ENCODE measurements around the gene GALNT14.

GALNT14 gene

DNA sequence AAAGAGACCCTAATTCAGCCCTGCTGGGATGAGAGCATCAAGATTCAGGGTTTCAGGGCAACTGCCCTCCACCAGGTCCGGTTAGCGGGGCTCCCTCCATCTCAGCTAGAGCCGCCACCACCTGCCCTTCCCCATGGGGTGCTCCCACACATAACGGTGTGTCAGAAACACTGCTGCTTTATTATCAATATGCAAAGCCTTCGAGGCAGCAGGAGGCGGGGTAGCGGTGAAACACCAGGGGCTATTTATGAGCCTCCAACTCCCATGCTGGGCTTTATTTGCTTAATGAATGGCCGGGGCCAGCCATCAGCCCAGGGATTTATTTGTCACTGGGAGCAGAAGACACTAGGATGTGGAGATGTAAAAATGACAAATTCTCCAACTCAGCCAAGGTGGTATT is 109.8 kb downstream of the GALNT14 start:
- in situ Hi-C loops (cut with HindIII; ENCODE audit: low pct_unique_long_range_greater_than_20kb, low sequenced_read_pairs), result no loop called here
- TF ChIP-seq JUND (IDR thresholded peaks at IDR 0.05; ENCODE audit: low read depth), result no peak
- no peak for DNase-seq (ENCODE audit: low read depth in 1 of 2, low spot score in 1 of 2)

DNA sequence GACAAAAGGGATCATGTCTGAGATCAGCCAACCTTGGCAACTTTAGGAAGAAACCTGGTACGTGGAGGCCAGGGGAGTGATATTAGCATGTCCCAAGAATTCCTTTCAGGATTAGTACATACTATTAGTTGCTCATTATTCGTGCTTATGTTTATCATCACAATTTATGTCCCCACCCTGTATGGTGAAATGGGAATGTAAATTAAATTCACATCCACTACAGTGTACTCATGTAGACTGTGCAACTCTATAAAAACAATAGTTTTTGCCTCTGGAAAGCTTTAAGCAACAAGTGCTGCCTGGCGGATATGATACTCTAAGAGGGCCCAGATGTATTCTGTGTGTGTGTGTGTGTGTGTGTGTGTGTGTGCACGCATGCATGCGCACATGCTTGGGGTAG is 110.7 kb downstream of the GALNT14 start:
- in situ Hi-C loops (cut with HindIII; ENCODE audit: low pct_unique_long_range_greater_than_20kb, low sequenced_read_pairs), result no loop called here
- DNase-seq (ENCODE audit: low read depth in 1 of 2, low spot score in 1 of 2), result no peak
- no peak for TF ChIP-seq JUND (IDR thresholded peaks at IDR 0.05; ENCODE audit: low read depth)

DNA sequence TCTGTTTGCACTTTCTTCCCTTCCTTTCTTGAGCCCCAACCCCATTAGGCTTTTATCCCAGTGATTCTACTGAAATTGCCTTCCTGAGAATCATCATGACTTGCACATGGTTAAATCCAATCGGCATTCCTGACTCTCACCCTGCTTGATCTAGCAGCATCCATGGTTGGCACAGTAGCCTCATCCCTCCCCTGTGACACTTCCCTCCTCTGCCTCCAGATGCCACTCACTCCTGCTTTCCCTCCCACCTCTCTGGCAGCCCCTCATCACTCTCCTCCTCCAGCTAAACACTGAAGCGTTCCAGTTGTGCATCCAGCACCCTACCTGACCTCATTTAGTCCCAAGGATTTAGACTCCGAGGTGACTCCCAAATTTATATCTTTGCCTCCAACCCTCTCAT is 114.7 kb downstream of the GALNT14 start:
- no peak for DNase-seq (ENCODE audit: low read depth in 1 of 2, low spot score in 1 of 2)
- TF ChIP-seq JUND (IDR thresholded peaks at IDR 0.05; ENCODE audit: low read depth), result no peak
- in situ Hi-C loops (cut with HindIII; ENCODE audit: low pct_unique_long_range_greater_than_20kb, low sequenced_read_pairs), result no loop called here

DNA sequence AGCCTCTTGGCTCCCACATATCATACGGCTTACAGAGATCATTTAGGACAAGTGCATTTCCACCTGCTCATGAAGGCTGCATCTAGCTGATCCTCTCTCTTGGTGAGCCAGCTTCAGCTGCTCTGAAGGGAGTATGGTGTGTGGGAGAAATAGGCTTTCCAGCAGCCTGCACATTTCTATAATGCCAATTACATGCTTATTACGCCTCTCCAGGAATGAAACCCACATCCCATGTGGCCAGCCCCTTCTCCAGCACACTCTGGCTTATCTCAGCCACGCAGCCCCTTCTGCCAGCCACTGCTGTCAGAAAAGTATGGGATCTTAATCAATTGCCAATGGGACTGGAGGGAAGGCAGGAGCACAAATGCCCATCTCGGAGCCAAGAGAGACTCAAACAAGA is 117.5 kb downstream of the GALNT14 start:
- in situ Hi-C loops (cut with HindIII; ENCODE audit: low pct_unique_long_range_greater_than_20kb, low sequenced_read_pairs), result no loop called here
- no peak for TF ChIP-seq JUND (IDR thresholded peaks at IDR 0.05; ENCODE audit: low read depth)
- no peak for DNase-seq (ENCODE audit: low read depth in 1 of 2, low spot score in 1 of 2)

DNA sequence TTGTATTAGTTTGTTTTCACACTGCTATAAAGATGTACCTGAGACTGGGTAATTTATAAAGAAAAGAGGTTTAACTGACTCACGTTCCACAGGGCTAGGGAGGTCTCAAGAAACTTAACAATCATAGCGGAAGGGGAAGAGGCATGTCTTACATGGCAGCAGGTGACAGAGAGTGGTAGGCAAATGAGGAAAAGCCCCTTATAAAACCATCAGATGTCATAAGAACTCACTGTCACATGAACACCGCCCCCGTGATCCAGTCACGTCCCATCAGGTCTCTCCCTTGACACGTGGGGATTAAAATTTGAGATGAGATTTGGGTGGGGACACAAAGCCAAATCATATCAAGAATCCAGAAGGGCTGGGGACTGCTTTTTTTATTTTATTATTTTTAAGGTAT is 120.0 kb downstream of the GALNT14 start:
- no peak for TF ChIP-seq JUND (IDR thresholded peaks at IDR 0.05; ENCODE audit: low read depth)
- DNase-seq (ENCODE audit: low read depth in 1 of 2, low spot score in 1 of 2), result no peak
- in situ Hi-C loops (cut with HindIII; ENCODE audit: low pct_unique_long_range_greater_than_20kb, low sequenced_read_pairs), result no loop called here

DNA sequence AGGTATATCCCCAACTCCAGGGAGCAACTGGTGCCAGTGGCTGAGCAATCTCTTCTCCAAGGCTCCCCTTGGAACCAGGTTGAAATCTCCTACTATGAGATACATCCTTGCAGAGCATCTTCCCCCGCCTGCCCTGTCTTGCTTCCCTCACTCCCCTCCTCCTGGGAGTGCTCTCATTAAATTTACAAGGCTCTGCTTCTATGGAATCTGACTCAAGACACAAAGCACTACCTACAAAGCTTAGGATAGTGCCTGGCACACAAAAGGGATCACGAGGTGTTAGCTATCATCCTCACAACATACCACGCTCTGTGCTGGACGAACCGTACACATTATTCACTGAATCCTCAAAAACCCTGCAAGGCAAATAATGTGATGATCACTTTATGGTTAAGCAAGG is 121.6 kb downstream of the GALNT14 start:
- in situ Hi-C loops (cut with HindIII; ENCODE audit: low pct_unique_long_range_greater_than_20kb, low sequenced_read_pairs), result no loop called here
- TF ChIP-seq JUND (IDR thresholded peaks at IDR 0.05; ENCODE audit: low read depth), result no peak
- no peak for DNase-seq (ENCODE audit: low read depth in 1 of 2, low spot score in 1 of 2)

DNA sequence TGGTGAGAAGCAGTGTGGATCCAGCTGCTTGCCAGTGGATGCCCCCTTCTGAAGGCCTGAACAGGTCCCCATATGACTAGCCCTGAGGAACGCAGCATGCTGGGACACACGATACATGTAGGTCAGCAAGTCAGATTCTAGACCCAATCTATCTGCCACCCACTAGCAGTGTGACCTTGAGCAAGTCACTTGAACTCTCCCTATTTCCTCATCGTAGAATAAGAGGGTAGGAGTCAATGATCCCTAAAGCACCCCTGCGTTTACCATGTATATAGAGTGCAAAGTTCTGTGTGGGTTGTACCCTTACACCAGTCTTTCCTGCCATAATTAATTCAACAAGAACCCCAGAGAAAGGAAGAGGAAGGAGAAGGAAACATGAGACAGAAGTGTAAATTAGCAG is 123.7 kb downstream of the GALNT14 start:
- in situ Hi-C loops (cut with HindIII; ENCODE audit: low pct_unique_long_range_greater_than_20kb, low sequenced_read_pairs), result no loop called here
- no peak for DNase-seq (ENCODE audit: low read depth in 1 of 2, low spot score in 1 of 2)
- no peak for TF ChIP-seq JUND (IDR thresholded peaks at IDR 0.05; ENCODE audit: low read depth)

DNA sequence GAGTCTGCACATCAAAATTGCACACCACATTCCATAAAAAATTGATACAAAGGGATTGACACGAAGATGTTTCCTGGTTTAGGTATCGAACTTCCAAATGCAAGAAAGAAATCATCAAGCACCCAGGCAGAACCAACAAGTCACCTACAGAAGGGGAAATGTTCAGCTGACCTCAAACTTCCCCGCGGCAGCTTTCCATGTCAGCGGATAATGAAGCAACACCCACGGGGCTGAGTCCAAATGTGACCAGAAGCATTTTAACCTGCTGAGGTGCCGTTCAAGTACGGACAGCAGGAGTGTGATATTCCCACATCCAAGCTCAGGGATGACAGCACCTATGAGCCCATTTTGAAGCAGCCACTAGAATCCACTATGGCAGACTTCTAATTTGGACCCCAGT is 124.9 kb downstream of the GALNT14 start:
- DNase-seq (ENCODE audit: low read depth in 1 of 2, low spot score in 1 of 2), result no peak
- TF ChIP-seq JUND (IDR thresholded peaks at IDR 0.05; ENCODE audit: low read depth), result no peak
- in situ Hi-C loops (cut with HindIII; ENCODE audit: low pct_unique_long_range_greater_than_20kb, low sequenced_read_pairs), result no loop called here

DNA sequence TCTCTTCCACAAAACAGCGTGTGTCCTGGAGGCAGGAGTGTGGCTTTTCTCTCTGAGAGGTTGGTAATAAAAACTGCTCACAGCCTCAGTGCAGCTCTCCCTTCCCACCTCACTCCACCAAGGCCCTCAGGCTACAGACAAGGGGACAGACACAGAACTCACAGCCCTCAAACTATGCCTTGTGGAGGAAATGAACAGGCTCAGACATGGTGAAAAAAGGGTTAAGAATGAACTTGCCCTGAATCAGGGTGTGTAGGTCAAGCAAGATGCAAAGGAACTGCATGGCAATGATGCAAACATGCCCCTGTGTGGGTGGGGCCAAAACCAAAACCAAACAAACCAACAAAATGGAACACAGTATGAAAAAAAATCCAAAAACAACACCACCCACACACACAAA is 125.8 kb downstream of the GALNT14 start:
- no peak for TF ChIP-seq JUND (IDR thresholded peaks at IDR 0.05; ENCODE audit: low read depth)
- no peak for DNase-seq (ENCODE audit: low read depth in 1 of 2, low spot score in 1 of 2)
- in situ Hi-C loops (cut with HindIII; ENCODE audit: low pct_unique_long_range_greater_than_20kb, low sequenced_read_pairs), result no loop called here

DNA sequence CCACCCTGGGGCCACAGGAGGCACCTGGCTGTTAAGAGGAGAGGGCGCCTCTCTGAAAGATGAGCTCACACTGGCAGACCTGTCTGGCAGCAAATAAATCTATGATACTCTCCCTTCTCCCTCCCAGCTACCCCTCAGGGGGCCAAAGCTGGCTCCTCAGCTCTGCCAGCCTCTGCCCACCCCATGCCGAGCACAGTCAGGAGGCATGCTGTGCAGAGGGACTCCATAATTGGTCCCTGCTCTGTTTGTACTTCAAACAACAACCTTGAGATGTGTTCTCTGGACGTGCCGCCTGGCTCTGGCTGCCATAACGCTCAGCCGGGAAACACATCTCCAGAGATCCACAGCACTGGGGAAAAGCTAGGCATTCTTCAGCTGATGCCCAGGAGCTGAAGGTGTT is 126.7 kb downstream of the GALNT14 start:
- TF ChIP-seq JUND (IDR thresholded peaks at IDR 0.05; ENCODE audit: low read depth), result no peak
- in situ Hi-C loops (cut with HindIII; ENCODE audit: low pct_unique_long_range_greater_than_20kb, low sequenced_read_pairs), result no loop called here
- no peak for DNase-seq (ENCODE audit: low read depth in 1 of 2, low spot score in 1 of 2)

DNA sequence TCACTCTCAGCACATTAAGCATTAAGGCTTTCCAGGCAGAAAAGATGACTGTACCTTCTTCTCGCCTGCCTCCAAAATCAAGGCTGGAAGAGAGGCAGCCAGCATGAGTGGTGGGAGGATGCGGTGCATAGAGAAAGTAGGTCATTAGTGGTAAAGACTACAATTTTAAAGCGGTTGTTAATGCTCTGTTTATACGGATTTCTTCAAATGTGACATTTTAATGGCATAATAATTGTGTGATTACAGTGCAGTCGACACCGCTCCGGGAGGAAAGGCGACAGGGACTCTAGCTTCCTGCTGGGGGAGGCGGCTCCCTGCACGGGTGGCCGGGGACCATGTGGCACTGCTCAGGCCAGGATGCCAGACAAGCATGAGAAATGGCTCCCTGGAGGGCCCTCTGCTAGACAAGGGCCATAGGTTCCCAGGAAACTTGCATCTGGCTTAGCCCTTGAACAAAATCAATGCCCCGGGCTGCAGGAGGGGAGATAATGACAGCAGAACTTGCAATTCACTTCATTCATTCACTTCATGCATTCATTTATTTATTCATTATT is 129.6 kb downstream of the GALNT14 start:
- no peak for TF ChIP-seq JUND (IDR thresholded peaks at IDR 0.05; ENCODE audit: low read depth)
- in situ Hi-C loops (cut with HindIII; ENCODE audit: low pct_unique_long_range_greater_than_20kb, low sequenced_read_pairs), result no loop called here

DNA sequence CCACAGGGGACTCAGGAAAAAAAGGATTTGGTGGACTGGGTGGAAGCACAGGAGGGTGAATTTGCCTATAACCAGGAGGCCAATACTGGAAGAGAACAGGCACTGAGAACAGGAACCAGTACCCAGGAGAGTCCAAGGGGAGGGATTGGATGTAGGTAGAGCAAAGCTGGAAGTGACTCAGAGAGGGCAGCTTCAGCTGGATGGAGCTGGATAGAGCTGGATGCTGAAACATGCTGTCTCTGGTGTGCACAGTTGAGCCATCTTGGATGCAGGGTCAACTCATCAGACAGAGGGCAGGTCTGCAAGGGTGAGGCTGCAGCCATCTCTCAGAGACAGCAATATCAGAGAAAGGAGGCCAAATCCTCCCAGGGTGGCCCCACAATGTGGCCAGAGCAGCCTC is 134.0 kb downstream of the GALNT14 start:
- TF ChIP-seq JUND (IDR thresholded peaks at IDR 0.05; ENCODE audit: low read depth), result no peak
- in situ Hi-C loops (cut with HindIII; ENCODE audit: low pct_unique_long_range_greater_than_20kb, low sequenced_read_pairs), result no loop called here
- DNase-seq (ENCODE audit: low read depth in 1 of 2, low spot score in 1 of 2), result no peak

More for the DNA sequence above, 129.6 kb downstream of the GALNT14 start:
- DNase-seq (ENCODE audit: low read depth in 1 of 2, low spot score in 1 of 2), result no peak

DNA sequence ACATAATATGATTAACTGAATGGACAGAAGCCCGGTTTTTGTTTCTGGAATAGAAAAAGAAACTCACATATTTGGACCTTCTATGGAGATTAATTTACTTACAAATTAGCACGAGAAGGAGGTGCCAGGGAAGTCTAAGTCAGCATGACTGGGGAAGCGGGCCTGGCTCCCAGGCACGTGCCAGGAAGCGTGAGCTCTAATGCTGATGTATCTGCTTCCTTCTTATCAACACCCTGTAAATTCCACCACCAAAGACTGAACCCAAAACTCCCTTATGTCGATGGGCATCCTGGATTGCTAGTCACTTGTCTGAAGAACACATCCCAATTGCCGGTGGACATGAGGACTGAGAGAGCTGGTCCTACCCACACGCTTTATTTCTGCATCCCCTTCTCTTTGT is 134.5 kb downstream of the GALNT14 start:
- in situ Hi-C loops (cut with HindIII; ENCODE audit: low pct_unique_long_range_greater_than_20kb, low sequenced_read_pairs), result no loop called here
- TF ChIP-seq JUND (IDR thresholded peaks at IDR 0.05; ENCODE audit: low read depth), result no peak

DNA sequence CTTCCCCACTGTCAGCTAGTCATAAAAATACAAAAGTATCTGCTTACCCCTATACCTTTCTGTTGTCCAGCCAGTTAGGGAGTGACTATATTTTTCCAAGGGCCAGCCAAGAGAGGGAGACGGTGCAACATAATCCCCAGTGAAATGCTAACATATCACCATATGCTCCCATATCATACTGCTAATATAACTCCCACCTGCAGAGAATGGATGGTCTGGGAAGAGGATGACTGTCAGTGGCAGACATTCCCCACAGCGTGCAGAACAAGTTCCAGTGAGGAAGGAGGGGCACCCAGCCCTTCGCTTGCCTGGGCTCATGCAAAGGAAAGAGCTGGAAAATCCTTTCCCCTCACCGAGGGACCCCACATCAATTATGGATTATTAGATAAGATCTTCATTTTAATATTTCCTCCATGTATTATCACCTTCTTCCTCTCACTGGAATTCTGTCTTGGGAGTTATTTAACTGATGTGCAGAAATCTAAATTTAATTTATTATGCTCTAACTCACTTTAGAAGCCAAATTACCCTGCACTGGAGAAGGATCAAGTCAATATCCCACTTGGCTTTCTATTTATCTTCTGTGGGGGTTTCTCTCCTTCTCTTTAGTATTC is 135.6 kb downstream of the GALNT14 start:
- TF ChIP-seq JUND (IDR thresholded peaks at IDR 0.05; ENCODE audit: low read depth), result no peak
- DNase-seq (ENCODE audit: low read depth in 1 of 2, low spot score in 1 of 2), result no peak
- in situ Hi-C loops (cut with HindIII; ENCODE audit: low pct_unique_long_range_greater_than_20kb, low sequenced_read_pairs), result no loop called here

More for the DNA sequence above, 134.5 kb downstream of the GALNT14 start:
- DNase-seq (ENCODE audit: low read depth in 1 of 2, low spot score in 1 of 2), result no peak

All from T47D (cell line).